T-helper 1 cell (primary cell): Measurements from ENCODE around the gene CLCN1.
A peak's percentile ranks its signal among the peaks of the same experiment; 100 is the strongest.

Experiments
- DNase-seq, 5 donors: peaks; one replicate each; pipeline ENCODE4 v3.0.0-alpha.2; 2012 to 2020

The CLCN1 gene

GRCh38 chr7:143295870-143296269 is 20.0 kb upstream of the CLCN1 start:
- DNase-seq = no peak

- no peak for DNase-seq
These were observed 19.2 kb upstream of the CLCN1 start for GRCh38 chr7:143296686-143297085.

- DNase-seq = no peak
These were observed 16.6 kb upstream of the CLCN1 start for GRCh38 chr7:143299346-143299745.

- peak; percentile 24 to 61 (median 46) for DNase-seq
These were observed 16.1 kb upstream of the CLCN1 start for GRCh38 chr7:143299840-143300239.

- no peak for DNase-seq
These were observed 14.7 kb upstream of the CLCN1 start for GRCh38 chr7:143300959-143301935.

GRCh38 chr7:143303733-143304132 is 12.2 kb upstream of the CLCN1 start:
- no peak for DNase-seq

- DNase-seq = no peak
These were observed 11.0 kb upstream of the CLCN1 start for GRCh38 chr7:143304938-143305337.

- peak; percentile 32 to 62 (median 51) for DNase-seq
These were observed 10.4 kb upstream of the CLCN1 start for GRCh38 chr7:143305423-143306070.

- DNase-seq = no peak
These were observed 7.3 kb upstream of the CLCN1 start for GRCh38 chr7:143308632-143309031.

- DNase-seq = no peak
These were observed 1.8 kb upstream of the CLCN1 start for GRCh38 chr7:143314127-143314526.

GRCh38 chr7:143316492-143316891 is 581 bp downstream of the CLCN1 start:
- no peak for DNase-seq

GRCh38 chr7:143318661-143319060 is 2.8 kb downstream of the CLCN1 start:
- DNase-seq = no peak

- no peak for DNase-seq
These were observed 4.7 kb downstream of the CLCN1 start for GRCh38 chr7:143320620-143321019.

- DNase-seq = no peak
These were observed 5.3 kb downstream of the CLCN1 start for GRCh38 chr7:143321242-143321641.

- no peak for DNase-seq
These were observed 5.8 kb downstream of the CLCN1 start for GRCh38 chr7:143321734-143322133.

GRCh38 chr7:143322760-143323633 is 7.1 kb downstream of the CLCN1 start:
- no peak for DNase-seq

- DNase-seq = no peak
These were observed 7.7 kb downstream of the CLCN1 start for GRCh38 chr7:143323653-143324052.

- DNase-seq = no peak
These were observed 9.3 kb downstream of the CLCN1 start for GRCh38 chr7:143325240-143325639.

- DNase-seq = no peak
These were observed 12.0 kb downstream of the CLCN1 start for GRCh38 chr7:143327903-143328302.

GRCh38 chr7:143329471-143330170 is 13.7 kb downstream of the CLCN1 start:
- no peak for DNase-seq

- no peak for DNase-seq
These were observed 15.4 kb downstream of the CLCN1 start for GRCh38 chr7:143331179-143331801.

- no peak for DNase-seq
These were observed 18.3 kb downstream of the CLCN1 start for GRCh38 chr7:143334244-143334643.
